NCI-H748 treated with DMSO at 0.1 percent for 48 hours (cell line): Measurements from ENCODE around the gene MGLL.

ENCODE experiments used
- DNase-seq: peaks from one replicate; lab custom pipeline; 2025; lab: John Stamatoyannopoulos, UW

MGLL gene

DNA sequence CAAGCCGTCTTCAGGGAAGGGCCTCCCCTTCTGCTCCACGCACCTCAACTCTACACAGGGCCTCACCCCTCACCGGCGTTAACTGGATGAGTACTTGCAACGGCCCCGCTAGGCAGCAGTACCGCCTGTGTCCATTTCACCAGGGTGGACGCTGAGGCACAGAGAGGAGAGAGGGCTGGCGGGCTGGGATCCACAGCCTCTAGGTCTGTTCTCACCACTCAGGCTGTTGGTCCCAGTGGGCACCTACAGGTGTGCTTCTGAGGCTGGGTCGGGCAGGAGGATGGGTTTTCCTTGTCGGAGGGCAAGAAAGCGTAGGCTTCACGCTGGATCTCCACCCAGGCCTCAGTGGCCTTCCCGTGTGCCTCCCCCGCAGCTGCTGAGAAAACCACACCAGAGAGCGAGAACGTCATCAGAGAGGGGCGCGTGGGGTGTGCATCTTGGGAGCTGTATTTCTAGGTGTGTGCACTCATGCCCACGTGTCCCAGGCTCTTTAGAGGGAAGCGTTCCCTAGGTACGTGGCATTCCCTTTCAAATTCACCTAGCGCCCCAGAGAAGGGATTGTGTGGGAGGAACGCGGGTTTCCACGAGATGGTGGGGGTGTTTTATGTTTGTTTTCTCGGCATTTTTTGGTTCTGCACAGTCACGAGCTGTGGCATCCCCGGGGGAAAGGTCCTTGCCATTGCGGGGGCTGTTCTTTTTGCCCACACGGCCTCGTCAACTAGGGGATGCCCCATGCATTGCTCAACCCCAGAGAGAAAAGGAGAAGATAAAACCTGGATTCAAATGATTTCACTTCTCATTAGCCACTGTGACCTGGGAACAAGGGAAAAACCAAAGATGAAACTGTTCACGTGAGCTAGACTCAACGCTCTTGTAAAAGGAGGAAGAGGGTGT, 67.7 kb downstream of the MGLL start:
- no peak for DNase-seq

DNA sequence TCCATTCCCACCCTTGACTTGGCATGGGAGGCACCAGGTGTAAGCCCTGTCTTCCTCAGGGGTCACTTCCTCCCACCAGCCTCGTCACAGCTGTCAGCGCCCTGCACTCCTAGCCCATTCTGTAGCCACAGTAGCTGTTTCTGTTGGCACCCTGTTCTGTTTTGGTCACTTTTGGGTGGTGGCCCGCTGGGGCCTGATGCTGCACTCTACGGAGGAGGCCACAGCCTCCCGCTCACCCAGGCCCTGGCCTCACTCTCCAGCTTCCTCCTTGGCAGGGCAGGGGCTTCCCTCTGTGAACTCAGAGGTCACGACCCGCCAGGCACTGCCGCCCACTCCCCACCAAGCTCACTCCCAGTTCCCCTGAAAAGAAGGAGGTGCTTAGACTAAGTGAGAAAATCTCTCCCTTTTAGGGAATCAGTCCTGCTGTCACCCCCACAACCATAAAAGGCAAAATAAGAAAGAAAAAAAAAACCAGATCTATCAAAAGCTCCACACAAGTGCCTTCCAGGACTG, 68.4 kb downstream of the MGLL start:
- DNase-seq: no peak

DNA sequence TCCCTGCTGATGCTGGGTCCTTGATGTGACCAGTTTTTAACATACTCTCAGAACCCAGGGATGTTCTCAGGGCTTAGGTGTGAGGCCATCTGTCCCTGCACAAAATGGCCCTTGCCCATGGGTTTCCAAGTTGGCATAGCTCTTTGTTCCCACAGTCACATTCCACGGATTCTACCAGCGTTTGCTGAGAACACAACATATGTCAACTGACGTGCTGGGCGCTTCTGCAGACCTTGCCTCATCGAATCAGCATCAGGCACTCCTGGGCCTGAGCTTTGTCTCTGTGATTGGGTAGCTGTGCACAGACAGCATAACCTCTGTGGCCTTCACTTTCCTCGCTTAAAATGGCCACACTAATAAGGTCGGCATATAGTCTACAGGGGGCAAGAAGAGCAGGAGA, 69.0 kb downstream of the MGLL start:
- DNase-seq: no peak

DNA sequence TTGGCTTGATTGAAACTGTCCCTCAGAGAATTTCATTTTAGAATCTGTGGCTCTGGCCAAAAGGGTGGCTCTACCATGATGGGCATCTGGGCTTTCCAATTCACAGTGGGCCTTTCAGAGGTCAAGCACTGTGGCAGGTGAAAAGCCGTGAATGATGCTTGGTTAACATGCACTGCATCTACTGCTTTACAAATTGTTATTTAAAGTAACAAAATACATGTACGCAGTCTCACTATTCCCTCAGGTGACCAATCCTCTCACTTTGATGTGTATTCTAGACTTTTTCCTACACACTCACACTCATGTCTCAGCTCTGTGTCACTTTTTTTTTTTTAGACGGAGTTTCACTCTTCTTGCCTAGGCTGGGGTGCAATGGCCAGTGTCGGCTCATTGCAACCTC, 70.5 kb downstream of the MGLL start:
- DNase-seq: no peak

DNA sequence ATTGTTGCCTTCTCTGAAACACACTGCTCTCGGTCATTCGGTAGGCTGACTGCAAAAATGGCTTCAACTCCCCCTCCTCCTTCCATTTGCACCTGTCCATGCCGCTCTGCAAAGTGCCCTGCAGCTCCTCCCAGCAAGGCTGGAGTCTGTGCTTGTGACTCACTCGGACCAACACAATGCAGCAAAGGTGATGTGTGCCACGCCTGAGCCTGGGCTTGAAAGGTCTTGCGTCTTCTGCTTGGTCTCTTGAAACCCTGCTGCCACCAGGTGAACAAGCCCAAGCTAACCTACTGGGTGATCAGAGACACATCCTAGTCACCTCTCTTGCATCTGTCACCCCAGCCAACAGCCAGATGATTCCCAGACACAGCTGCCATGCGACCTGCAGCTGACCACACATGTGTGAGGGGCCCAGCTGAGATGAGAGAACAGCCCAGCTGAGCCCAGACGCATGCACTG, 71.1 kb downstream of the MGLL start:
- no peak for DNase-seq

DNA sequence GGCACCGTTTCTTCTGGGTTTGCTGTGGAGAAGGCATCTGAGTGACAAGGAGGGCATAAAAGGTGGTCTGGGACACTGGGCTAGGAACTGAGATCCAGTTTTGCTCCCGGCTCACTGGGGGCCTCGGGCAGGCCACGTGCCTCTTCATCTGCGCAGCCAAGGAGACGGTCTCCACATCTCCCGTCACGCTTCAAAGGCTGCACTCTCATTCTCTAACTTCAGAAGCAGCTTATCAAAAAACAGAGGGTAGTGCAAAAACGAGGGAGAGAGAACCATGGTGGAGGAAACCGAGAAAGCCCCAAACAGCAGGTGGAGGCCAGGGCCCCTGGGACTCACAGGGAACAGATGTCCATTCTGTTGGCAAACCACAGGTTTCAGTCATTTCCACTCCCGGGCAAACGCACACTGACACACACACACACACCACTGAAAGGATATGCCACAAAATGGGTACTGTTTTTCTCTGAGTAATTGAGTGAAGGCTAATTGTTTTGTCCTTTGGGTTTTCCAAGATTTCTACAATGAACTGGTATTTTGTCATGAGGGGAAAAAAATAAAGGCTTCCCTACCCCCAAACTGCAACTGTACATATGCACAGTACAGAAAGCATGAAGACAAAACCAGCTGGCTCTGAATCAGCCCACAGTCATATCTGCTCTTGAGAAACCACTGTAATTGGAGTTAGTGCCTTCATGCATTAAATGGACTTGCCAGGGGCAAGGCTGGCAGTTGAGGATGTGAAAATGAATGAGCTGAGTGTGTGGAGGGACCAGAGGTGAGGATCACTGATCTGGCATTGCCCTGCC, 71.9 kb downstream of the MGLL start:
- DNase-seq: no peak

DNA sequence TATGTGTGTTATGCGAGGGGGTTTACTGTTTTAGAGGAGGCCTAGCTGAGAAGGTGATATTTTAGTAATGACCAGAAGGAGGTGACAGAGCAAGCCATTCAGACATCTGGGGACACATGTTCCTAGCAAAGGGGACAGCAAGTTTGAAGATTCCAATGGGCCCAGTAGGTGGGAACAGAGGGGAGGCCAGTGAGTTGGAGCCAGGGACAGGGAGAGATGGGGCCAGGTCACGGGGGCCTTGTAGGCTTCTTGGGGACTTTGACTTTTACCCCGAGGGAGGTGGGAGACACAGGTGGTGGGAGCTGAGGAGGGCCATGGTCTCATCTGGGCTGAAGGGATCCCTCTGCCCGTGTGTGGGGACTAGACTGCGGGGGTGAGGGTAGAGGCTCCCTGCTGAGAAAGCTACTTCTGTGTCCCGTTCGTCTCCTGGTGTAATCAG, 72.5 kb downstream of the MGLL start:
- DNase-seq: no peak

DNA sequence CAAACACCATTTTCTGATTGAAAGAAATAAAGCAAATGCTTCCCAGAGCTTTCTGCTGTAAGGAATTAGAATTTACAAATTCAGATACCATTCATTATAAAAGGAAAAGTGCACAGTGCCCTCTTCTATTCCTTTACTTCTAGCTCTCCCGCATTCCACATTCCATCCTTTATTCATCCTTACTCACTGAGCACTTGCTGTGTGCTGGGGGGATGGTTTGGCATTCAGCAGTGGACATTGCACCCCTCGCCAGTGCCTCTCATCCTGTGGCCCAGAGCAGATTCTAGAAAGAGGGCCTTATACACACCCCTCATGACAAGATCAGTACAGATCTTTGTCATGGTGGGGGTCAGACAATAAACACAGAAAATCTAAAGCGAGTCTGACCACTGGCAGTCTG, 73.0 kb downstream of the MGLL start:
- DNase-seq: no peak

DNA sequence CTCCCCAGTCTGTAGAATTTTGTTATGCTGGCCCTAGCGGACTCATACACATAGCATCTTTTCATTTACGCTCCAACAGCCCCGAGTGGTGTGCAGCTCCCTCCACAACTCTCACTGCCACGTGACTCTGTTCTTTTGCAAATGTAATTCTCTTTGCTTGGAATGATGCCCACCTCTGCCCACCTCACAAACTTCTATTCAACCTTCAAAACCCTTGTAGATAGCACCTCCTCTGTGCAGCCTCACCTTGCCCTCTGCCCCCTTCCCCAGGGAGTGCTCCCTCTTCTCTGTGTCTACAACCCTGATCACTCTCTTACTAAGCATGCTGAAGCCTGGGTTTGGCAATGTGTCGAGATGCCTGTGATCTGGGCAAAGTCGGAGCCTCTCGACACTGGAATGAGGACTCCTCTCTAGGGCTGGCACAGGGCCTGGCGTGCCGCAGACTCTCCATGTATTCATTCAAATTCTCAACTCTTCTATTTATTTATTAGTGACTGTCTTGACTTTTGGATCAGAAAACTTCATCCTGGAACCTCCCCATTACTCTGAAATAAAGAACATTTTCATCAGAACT, 73.5 kb downstream of the MGLL start:
- no peak for DNase-seq

DNA sequence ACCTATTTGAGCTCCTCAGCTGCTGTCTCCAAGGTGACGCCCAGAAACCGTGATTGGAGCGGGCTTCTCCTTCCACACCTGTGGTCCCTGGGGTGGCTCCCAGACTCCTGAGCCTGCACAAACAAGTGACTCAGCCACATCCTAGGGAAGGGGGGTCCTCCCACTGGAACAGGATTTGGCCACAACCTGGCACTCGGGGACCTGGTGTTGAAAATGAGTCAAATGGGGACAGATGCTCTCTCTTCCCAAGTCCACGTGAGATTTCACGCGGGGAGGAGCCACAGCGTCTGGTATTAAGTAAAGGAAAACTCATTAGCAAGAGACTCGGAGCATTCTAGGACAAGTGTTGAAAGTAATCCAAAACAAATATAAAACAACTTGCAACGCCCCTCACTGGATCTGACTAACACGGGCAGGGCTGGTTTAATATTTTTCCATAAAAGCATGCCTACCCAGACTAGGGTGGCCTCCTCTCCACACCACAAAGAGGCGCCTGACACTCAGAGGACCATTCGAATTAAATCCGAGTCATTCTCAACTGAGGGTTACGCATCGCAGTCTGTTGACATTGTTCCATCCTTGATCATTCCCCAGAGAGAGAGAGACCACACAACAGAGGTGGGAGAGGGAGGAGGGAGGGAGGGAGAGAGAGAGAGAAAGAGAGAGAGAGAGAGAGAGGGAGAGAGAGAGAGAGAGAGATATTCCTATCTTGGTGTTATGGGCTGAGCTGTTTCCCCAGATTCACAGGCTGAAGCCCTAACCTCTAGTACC, 74.4 kb downstream of the MGLL start:
- DNase-seq: no peak

DNA sequence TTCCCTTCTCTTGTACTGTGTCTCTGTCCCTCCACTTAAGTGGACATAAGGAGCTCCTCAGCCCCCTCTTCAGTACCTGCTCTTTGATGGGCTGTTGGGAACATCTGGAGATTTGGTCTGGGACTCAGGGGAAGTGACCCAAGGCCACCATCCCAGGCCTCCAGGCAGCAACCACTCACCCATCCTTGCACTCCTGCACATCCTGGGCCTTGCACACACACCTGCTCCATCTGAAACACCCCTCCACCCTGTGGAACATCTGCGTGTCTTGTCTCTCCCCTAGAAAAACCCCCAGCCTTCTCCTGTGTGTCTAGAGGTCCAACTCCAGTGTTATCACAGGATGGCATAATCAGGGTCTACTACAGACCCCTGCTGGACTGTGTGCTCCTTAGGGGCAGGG, 75.2 kb downstream of the MGLL start:
- no peak for DNase-seq

DNA sequence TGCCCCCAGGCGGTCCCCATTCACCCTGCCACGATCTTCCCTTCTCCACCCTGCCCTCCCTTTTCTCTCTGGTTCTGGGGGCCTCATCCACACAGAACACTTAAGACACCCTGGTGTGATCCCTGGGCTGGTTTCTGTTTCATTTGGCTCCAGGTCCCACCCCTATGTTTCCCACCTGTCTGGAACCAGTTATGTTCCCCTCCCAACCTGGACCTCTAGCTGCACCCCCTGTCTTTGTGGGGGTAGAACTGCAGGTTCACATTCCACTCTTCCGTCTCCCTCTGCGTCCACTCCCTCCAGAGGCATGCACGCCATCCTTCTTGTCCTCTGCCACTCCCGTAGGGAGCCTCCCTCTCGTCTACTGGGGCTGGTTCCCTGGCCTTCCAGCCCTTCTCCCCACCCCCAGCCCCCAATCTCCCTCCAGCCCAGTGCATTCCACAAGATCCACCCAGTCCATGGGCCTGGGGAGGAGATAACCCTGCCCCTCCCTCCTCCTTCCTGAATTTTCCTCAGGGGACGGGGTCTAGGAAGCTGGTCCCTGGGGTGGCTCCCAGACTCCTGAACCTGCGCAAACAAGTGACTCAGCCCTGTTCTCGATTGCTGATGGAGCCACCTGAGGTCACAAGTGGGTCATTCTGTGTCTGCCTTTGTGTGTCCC, 75.8 kb downstream of the MGLL start:
- DNase-seq: no peak

DNA sequence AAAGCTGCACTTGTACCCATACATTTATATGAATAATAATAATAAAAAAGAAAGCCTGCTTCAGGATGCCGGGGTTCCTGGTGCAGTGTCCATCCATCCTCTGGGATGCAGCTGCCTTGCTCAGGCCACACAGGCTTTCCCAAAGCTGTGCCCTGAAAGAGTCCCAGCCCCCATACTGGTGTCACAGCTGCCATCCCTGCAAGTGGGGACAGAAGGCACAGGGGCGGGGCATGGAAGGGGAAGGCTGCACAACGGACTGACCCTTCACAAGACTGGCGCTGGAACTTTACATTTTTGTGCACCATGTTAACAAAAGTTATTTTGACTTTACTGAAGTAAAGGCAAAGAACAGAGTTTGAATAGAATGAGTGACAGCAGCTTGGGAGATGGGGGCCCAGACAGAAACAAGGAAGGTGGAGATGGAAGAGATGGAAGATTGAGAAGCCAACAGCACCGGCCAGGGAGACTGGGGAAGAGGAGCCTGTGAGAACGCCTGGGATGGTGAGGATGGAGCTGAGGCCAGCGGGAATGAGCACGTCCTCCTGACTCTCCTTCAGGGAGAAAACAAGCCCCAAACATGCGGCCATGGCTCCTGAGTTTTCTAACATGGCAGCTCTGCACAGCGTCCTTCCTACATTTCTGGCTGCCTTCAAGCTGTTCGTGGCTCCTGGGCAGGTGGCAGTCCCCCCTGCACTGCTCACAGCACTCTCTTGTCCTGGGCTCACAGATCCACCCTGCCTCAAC, 76.5 kb downstream of the MGLL start:
- no peak for DNase-seq

DNA sequence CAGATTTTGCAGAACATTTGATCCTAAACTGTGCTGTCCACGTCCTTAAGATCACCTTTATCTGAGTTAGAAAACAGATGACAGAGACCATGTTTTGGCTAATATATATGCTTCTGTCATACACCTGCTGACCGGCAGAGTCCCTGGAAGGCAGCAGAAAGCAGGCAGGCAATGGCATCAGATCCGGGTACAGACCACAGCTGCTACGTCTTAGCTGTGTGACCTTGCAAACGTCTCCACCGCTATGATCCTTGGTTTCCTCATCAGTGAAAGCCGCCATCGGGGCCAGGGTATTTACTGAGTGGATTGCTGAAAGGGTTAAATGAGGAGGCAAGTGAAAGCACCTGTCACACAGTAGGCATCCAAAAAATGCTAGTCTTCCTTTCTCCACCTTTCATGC, 77.4 kb downstream of the MGLL start:
- DNase-seq: no peak

DNA sequence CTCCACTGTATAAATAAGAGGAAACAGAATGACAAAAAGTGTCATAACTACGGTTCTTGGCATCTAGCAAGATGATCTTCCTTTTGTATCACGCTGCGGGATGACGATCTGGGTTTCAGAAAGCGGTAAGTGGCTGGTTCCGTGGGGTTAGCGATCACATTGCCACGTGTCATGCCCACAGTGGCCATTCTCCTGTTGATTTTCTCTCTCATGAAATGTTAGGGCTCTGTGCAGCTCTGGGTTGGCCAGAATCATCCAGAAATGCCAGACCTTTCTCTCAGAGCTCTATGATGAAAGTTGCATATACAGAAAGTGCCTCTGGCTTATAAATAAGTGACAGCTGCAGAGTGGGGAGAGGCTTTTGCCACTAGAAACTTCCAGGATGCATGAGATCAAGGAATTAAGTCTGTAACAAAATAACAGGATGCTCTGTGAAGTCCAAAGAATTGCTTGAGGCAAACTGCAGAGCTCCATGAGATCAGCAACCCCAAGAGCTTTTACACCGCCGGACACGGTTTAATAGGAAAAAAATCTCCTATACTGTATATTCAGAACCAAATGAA, 78.0 kb downstream of the MGLL start:
- no peak for DNase-seq

DNA sequence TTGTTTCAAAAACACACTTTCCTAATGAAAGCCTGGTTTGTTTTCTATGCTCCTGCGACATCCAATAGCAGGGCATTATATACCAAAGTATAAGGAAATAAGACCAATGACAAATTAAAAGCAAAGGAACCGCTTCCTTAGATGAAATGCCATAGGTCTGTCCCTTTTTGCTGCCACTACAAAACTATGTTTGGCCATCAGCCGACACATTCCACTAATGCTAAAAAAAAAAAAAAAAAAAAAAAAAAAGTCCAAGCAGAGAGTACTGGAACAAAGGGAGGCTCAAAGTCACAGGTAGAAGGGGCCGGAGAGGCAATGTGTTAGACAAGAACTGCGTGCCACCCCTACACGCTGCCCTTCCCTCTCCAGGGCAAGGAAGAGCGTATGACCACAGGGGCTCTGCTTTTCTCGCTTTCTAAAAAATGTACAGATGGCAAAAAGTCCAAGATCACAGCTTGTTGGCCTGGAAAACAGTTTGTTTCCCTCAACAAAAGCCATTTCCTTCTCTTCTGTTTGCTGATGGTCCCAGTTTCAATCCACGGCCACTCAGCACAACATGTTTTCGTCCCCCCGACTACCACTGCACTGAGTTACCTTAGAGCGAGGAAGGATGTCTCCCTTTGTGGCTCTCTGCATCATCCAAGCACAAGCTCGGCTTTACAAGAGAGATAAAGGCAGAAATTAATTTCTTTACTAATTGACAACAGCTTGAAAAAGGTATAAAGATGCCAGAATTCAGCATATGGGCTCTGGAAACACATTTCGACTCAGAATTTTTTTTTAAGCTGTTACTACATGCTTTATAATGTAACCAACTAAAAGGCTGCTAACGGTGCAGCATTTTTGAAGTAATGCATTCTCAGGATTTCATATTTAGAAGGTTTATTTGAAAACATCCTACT, 78.7 kb downstream of the MGLL start:
- DNase-seq: no peak

DNA sequence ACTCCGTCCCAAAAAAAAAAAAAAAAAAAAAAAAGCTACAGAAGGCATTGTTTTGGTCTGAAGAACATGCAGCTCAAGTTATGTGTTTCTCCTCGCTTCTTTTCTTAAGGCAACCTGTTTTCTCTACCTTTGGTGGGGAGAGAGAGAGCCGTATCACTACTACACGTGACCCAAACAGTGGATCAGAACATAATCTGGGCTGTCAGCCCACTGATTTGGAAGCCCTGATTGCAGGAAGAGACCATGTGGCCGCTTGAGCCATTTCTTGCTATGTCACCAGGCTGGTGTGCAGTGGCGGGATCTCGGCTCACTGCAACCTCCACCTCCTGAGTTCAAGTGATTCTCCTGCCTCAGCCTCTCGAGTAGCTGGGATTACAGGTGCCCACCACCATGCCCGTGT, 79.7 kb downstream of the MGLL start:
- no peak for DNase-seq

DNA sequence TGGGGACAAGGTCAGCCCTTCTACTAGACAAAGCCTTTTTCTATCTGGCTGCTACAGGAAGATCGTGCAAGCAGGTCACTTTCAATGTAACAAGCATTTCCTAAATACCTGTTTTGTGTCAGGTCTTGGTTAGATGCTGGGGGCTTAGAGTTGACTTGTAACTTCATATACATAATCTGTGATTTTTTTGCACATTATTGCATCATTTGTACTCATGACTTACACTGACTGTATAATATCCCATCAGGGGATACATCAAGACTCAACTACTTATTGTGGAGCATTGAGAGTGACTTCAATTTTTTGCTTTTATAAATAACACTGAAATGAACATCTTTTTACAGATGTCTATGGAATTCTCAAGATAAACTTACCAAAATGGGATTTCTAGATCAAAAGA, 80.6 kb downstream of the MGLL start:
- DNase-seq: no peak

DNA sequence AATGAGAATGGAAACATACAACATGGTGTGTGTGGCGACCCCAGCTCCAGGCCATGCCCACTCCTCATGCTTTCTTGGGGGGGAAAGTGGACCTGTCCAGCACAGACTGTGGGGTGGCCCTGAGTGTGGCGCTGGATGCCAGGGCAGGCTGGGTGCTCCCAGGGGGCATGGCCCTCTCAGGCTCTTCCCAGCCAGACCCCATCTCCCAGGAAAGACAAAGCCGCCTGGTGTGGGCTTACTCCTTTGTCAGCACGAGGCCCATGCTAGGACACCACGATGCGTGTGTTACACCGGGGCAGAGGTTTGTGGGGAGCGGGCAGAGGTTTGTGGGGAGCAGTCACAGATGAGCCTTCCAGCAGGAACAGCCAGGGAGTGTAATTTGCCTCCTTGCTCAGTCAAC, 81.1 kb downstream of the MGLL start:
- no peak for DNase-seq
